GM23338 (cell line): Measurements from ENCODE around the gene CTSW. TPM values are rescaled to one million over a fixed set of nuclear protein-coding genes. Genes with fewer than 3 reads are reported as not detected.
"Not testable (repeated sequence)": the region's sequence is repeated elsewhere in the genome, so short reads cannot be mapped to it uniquely, and the experiment has no call there.

Experiments used
- ATAC-seq: fragments of 200-7000 bp; cut with Tn5 transposase; 3 replicates; pipeline ENCODE4 v1.9.1; 2020
- DNase-seq: peaks from one replicate; pipeline ENCODE4 v3.0.0-alpha.2; 2015; ENCODE audit warnings: low spot score
- H2AFZ ChIP-seq: fragments of 200-600 bp; sonication (generic); 2 replicates; pipeline ENCODE4 v1.8.0; 2016; ENCODE audit warnings: antibody characterized with exemption, mild to moderate bottlenecking, moderate library complexity
- H3F3A ChIP-seq: fragments of 200-600 bp; sonication (generic); replicated peaks from 2 replicates; pipeline ENCODE4 v1.8.0; 2017; ENCODE audit warnings: antibody characterized with exemption, mixed run types, low read depth
- H3K27ac ChIP-seq: fragments of 200-600 bp; sonication (generic); 2 replicates; pipeline ENCODE4 v1.6.1; 2016; ENCODE audit warnings: low read depth
- H3K27me3 ChIP-seq: fragments of 200-600 bp; sonication (generic); 2 replicates; pipeline ENCODE4 v1.8.0; 2016; ENCODE audit warnings: mild to moderate bottlenecking, mixed run types, moderate library complexity; ENCODE audit not compliant: insufficient read depth
- H3K36me3 ChIP-seq: fragments of 200-600 bp; sonication (generic); 2 replicates; pipeline ENCODE4 v1.8.0; 2016; ENCODE audit warnings: mild to moderate bottlenecking; ENCODE audit not compliant: insufficient read depth
- H3K4me1 ChIP-seq: fragments of 200-600 bp; sonication (generic); 2 replicates; pipeline ENCODE4 v1.8.0; 2016; ENCODE audit warnings: mild to moderate bottlenecking, moderate library complexity; ENCODE audit not compliant: insufficient read depth
- H3K4me2 ChIP-seq: fragments of 200-600 bp; sonication (generic); 2 replicates; pipeline ENCODE4 v1.7.1; 2017; ENCODE audit warnings: mixed run types
- H3K4me3 ChIP-seq: fragments of 200-600 bp; sonication (generic); 2 replicates; pipeline ENCODE4 v1.6.1; 2016; ENCODE audit warnings: mixed run types
- H3K79me2 ChIP-seq: fragments of 200-600 bp; sonication (generic); replicated peaks from 2 replicates; pipeline ENCODE4 v1.8.0; 2017; ENCODE audit warnings: mild to moderate bottlenecking; ENCODE audit not compliant: insufficient read depth
- H3K9me2 ChIP-seq: fragments of 200-600 bp; sonication (generic); 2 replicates; pipeline ENCODE4 v1.8.0; 2017; ENCODE audit not compliant: insufficient read depth
- H4K20me1 ChIP-seq: fragments of 200-600 bp; sonication (generic); replicated peaks from 2 replicates; pipeline ENCODE4 v1.8.0; 2017; ENCODE audit warnings: mild to moderate bottlenecking; ENCODE audit not compliant: insufficient read depth
- H3K27ac Mint-ChIP-seq: 2 replicates; pipeline ENCODE4 v1.8.0; 2020; ENCODE audit warnings: inconsistent platforms, mild to moderate bottlenecking, moderate library complexity, mixed read lengths
- H3K27me3 Mint-ChIP-seq: 3 replicates; pipeline ENCODE4 v1.8.0; 2022; ENCODE audit warnings: low read depth, mild to moderate bottlenecking, moderate library complexity, mixed read lengths, inconsistent platforms; ENCODE audit not compliant: insufficient read depth, poor library complexity
- H3K36me3 Mint-ChIP-seq: 3 replicates; pipeline ENCODE4 v1.8.0; 2021; ENCODE audit warnings: low read depth, mild to moderate bottlenecking, inconsistent platforms, moderate library complexity, mixed read lengths
- H3K4me1 Mint-ChIP-seq: 3 replicates; pipeline ENCODE4 v1.8.0; 2020; ENCODE audit warnings: mild to moderate bottlenecking, inconsistent platforms, mixed read lengths
- H3K4me3 Mint-ChIP-seq: 3 replicates; pipeline ENCODE4 v1.8.0; 2021; ENCODE audit warnings: moderate library complexity, mild to moderate bottlenecking, inconsistent platforms, mixed read lengths
- H3K9me3 Mint-ChIP-seq: 3 replicates; pipeline ENCODE4 v1.8.0; 2020; ENCODE audit warnings: moderate library complexity, mild to moderate bottlenecking, inconsistent platforms, mixed read lengths
- CTCF ChIP-seq, 2 experiments: fragments of 200-600 bp in 1 of 2; sonication (generic) in 1 of 2; conservative IDR thresholded peaks; 2 replicates each; pipeline versions ENCODE4 v1.5.1 to v1.6.1; 2016 to 2017; ENCODE audit warnings: antibody characterized with exemption in 2 of 2, low read depth in 2 of 2, mild to moderate bottlenecking in 2 of 2, moderate library complexity in 1 of 2
- EZH2phosphoT487 ChIP-seq: fragments of 200-600 bp; sonication (generic); IDR thresholded peaks from one replicate; pipeline ENCODE4 v1.8.1; 2018; ENCODE audit warnings: antibody characterized with exemption; ENCODE audit not compliant: unreplicated experiment
- JUNB ChIP-seq: IDR thresholded peaks from one replicate; pipeline ENCODE4 v1.6.1; 2016; ENCODE audit warnings: antibody characterized with exemption; ENCODE audit not compliant: unreplicated experiment
- NANOG ChIP-seq: IDR thresholded peaks from 2 replicates; pipeline ENCODE4 v1.6.1; 2016; ENCODE audit warnings: antibody characterized with exemption, borderline replicate concordance
- POLR2AphosphoS5 ChIP-seq: IDR thresholded peaks from 2 replicates; pipeline ENCODE4 v1.6.1; 2016; ENCODE audit warnings: antibody characterized with exemption, low read depth
- REST ChIP-seq: IDR thresholded peaks from one replicate; pipeline ENCODE4 v1.6.1; 2018; ENCODE audit warnings: antibody characterized with exemption; ENCODE audit not compliant: unreplicated experiment
- STAT1 ChIP-seq: IDR thresholded peaks from one replicate; pipeline ENCODE4 v1.6.1; 2016; ENCODE audit warnings: antibody characterized with exemption; ENCODE audit not compliant: unreplicated experiment
- ZNF114 ChIP-seq: fragments of 250-450 bp; sonication (Bioruptor Pico); IDR thresholded peaks from 2 replicates; pipeline ENCODE4 v1.5.0; 2020; ENCODE audit warnings: mild to moderate bottlenecking, moderate library complexity
- ZNF331 ChIP-seq: fragments of 250-450 bp; sonication (Bioruptor Pico); IDR thresholded peaks from 2 replicates; pipeline ENCODE4 v1.5.0; 2020; ENCODE audit warnings: low read depth, mild to moderate bottlenecking, moderate library complexity
- polyA plus RNA-seq: library from polyadenylated mRNA; unstranded; fragments of >200 nt; fragmentation: Nextera tagmentation; extraction: Ambion mirVana; gene quantifications from 2 replicates; pipeline ENCODE4 v1.2.1, GENCODE V29; 2016
- total RNA-seq: library from RNA; depleted of rRNA; stranded (reverse); fragments of >200 nt; shearing (Covaris generic); gene quantifications from 2 replicates; pipeline ENCODE4 v1.2.3, GENCODE V29; 2014

Gene CTSW
- total and polyA plus RNA-seq, 2 experiments from 2014 or later = not detected

- H3K4me3 ChIP-seq, H2AFZ ChIP-seq, DNase-seq, H3K27ac Mint-ChIP-seq, H3K4me2 ChIP-seq, H3K4me3 Mint-ChIP-seq, H3K4me1 ChIP-seq, H3K9me2 ChIP-seq, H3K27ac ChIP-seq, ATAC-seq, H3K36me3 ChIP-seq, H3K79me2 ChIP-seq, H3K27me3 ChIP-seq, H4K20me1 ChIP-seq: not testable (repeated sequence)
- peaks cover 26% of the 10 kb centered on the region for H3F3A ChIP-seq
- Mint-ChIP-seq H3K4me1 (peaks cover 11% of the 10 kb centered on the region; the same call in 2 of the 3 replicates), H3K9me3 (peaks cover 12% of the 10 kb centered on the region), H3K27me3 (peaks cover 42% of the 10 kb centered on the region), H3K36me3 (peaks cover 31% of the 10 kb centered on the region)
Measured at GRCh38 chr11:65848693-65849092, 30.9 kb upstream of the CTSW start.

- Histone ChIP-seq H3K9me2 (no peaks in the 10 kb centered on the region), H3K36me3 (peaks cover 11% of the 10 kb centered on the region), H3K4me3 (no peak overlapping the region), H3K27ac (no peak overlapping the region), H2AFZ (no peak overlapping the region), H3K4me2 (no peak overlapping the region), H4K20me1 (peaks cover 9% of the 10 kb centered on the region), H3K4me1 (no peaks in the 10 kb centered on the region; the same call in 1 of the 2 replicates), H3F3A (peaks cover 32% of the 10 kb centered on the region), H3K27me3 (no peaks in the 10 kb centered on the region), H3K79me2 (peaks cover 8% of the 10 kb centered on the region)
- Mint-ChIP-seq H3K27me3 (peaks cover 47% of the 10 kb centered on the region), H3K36me3 (peaks cover 38% of the 10 kb centered on the region), H3K9me3 (peaks cover 12% of the 10 kb centered on the region), H3K4me3 (no peak overlapping the region; the same call in 2 of the 3 replicates), H3K4me1 (peaks cover 11% of the 10 kb centered on the region; the same call in 2 of the 3 replicates), H3K27ac (no peak overlapping the region)
- no peak for TF ChIP-seq ZNF114 (CRISPR knock-in tag)
- no peak for TF ChIP-seq REST
- no peak for TF ChIP-seq JUNB
- TF ChIP-seq ZNF331 (CRISPR knock-in tag) = no peak
- TF ChIP-seq POLR2AphosphoS5 = no peak
- no peak for TF ChIP-seq CTCF (conservative IDR thresholded peaks at IDR 0.05; ENCODE audit: low read depth in 2 of 2)
- TF ChIP-seq STAT1 = no peak
- no peak for TF ChIP-seq EZH2phosphoT487
- no peak for TF ChIP-seq NANOG
- DNase-seq = peak; percentile 40
- ATAC-seq = peak; percentile 2
Measured at GRCh38 chr11:65849366-65849765, 30.3 kb upstream of the CTSW start.
